ENCODE data around the gene LAT.

The LAT gene

GRCh38 chr16:28986046-28986445 is 1.2 kb downstream of the LAT start:
- no peak for TF ChIP-seq CTCF (conservative IDR thresholded peaks at IDR 0.05)
- no peak overlapping the region for H3K27ac ChIP-seq

- no peak for TF ChIP-seq CTCF (conservative IDR thresholded peaks at IDR 0.05)
- no peak overlapping the region for H3K27ac ChIP-seq
These were observed 1.6 kb downstream of the LAT start for GRCh38 chr16:28986492-28986891.

GRCh38 chr16:28987170-28987853 is 2.5 kb downstream of the LAT start:
- no peak for TF ChIP-seq CTCF (conservative IDR thresholded peaks at IDR 0.05)
- H3K27ac ChIP-seq = no peak overlapping the region

- H3K27ac ChIP-seq = no peak overlapping the region
- TF ChIP-seq CTCF (conservative IDR thresholded peaks at IDR 0.05) = no peak
These were observed 4.5 kb downstream of the LAT start for GRCh38 chr16:28989363-28989762.

- no peak overlapping the region for H3K27ac ChIP-seq
- no peak for TF ChIP-seq CTCF (conservative IDR thresholded peaks at IDR 0.05)
These were observed 5.7 kb downstream of the LAT start for GRCh38 chr16:28990375-28991040.

GRCh38 chr16:28991687-28992086 is 6.8 kb downstream of the LAT start:
- no peak overlapping the region for H3K27ac ChIP-seq
- no peak for TF ChIP-seq CTCF (conservative IDR thresholded peaks at IDR 0.05)

- H3K27ac ChIP-seq = no peak overlapping the region
- no peak for TF ChIP-seq CTCF (conservative IDR thresholded peaks at IDR 0.05)
These were observed 7.6 kb downstream of the LAT start for GRCh38 chr16:28992496-28992895.
